WERI-Rb-1 (cell line): Measurements from ENCODE around the gene WFDC8.

Experiments used
- DNase-seq: peaks from one replicate; pipeline ENCODE4 v3.0.0-alpha.2; 2020
- H3K27ac ChIP-seq: fragments of 250-450 bp; sonication (Bioruptor Pico); 2 replicates; pipeline ENCODE4 v1.5.1; 2020; ENCODE audit warnings: mild to moderate bottlenecking, moderate library complexity
- H3K27me3 ChIP-seq: fragments of 250-450 bp; sonication (Bioruptor Pico); 2 replicates; pipeline ENCODE4 v1.5.1; 2021; ENCODE audit warnings: mild to moderate bottlenecking, low read depth, moderate library complexity; ENCODE audit not compliant: insufficient read depth, severe bottlenecking
- H3K36me3 ChIP-seq: fragments of 250-450 bp; sonication (Bioruptor Pico); 2 replicates; pipeline ENCODE4 v1.5.1; 2020; ENCODE audit warnings: mild to moderate bottlenecking, moderate library complexity
- H3K4me3 ChIP-seq: 2 replicates; pipeline ENCODE4 v1.5.1; 2011; ENCODE audit warnings: low read depth, mild to moderate bottlenecking, control low read depth, low read length
- H3K9me3 ChIP-seq: fragments of 250-450 bp; sonication (Bioruptor Pico); 2 replicates; pipeline ENCODE4 v1.5.1; 2021; ENCODE audit warnings: mild to moderate bottlenecking, moderate library complexity; ENCODE audit not compliant: severe bottlenecking
- CTCF ChIP-seq: IDR thresholded peaks from 2 replicates; pipeline ENCODE4 v1.5.1; 2011; ENCODE audit warnings: low read depth, mild to moderate bottlenecking, control low read depth, inconsistent platforms, low read length

WFDC8 gene

GRCh38 chr20:45545754-45546453, 33.2 kb downstream of the WFDC8 start:
- no peaks in the 10 kb centered on the region for H3K9me3 ChIP-seq
- TF ChIP-seq CTCF: peak; percentile 25; the same call in 1 of the 2 replicates
- H3K27ac ChIP-seq: no peak overlapping the region
- no peak overlapping the region for H3K4me3 ChIP-seq
- H3K36me3 ChIP-seq: no peaks in the 10 kb centered on the region
- no peak for DNase-seq
- peaks cover 3% of the 10 kb centered on the region for H3K27me3 ChIP-seq

- no peak for TF ChIP-seq CTCF
- Histone ChIP-seq H3K27ac (no peak overlapping the region), H3K9me3 (no peaks in the 10 kb centered on the region), H3K27me3 (peaks cover 3% of the 10 kb centered on the region), H3K4me3 (no peak overlapping the region), H3K36me3 (no peaks in the 10 kb centered on the region)
- no peak for DNase-seq
These were observed 33.7 kb downstream of the WFDC8 start for GRCh38 chr20:45545351-45545750.

GRCh38 chr20:45539382-45539781, 39.7 kb downstream of the WFDC8 start, which contains the start of gene WFDC6:
Gene WFDC6 (minus strand): TSS chr20:45539482. CDS start chr20:45539407, 75 bp downstream.
- Histone ChIP-seq H3K27me3 (no peaks in the 10 kb centered on the region), H3K36me3 (no peaks in the 10 kb centered on the region), H3K4me3 (no peak within 1 kb of the TSS), H3K27ac (no peak within 1 kb of the TSS), H3K9me3 (no peaks in the 10 kb centered on the region)
- no peak for DNase-seq
- TF ChIP-seq CTCF: no peak

- Histone ChIP-seq H3K9me3 (no peaks in the 10 kb centered on the region), H3K27ac (no peak overlapping the region), H3K4me3 (no peak overlapping the region), H3K36me3 (no peaks in the 10 kb centered on the region), H3K27me3 (no peaks in the 10 kb centered on the region)
- TF ChIP-seq CTCF: peak; percentile 41
- peak; percentile 12 for DNase-seq
These were observed 40.8 kb downstream of the WFDC8 start for GRCh38 chr20:45538209-45538799.

- Histone ChIP-seq H3K27ac (no peak overlapping the region), H3K9me3 (no peaks in the 10 kb centered on the region), H3K36me3 (no peaks in the 10 kb centered on the region), H3K4me3 (no peak overlapping the region), H3K27me3 (no peaks in the 10 kb centered on the region)
- DNase-seq: no peak
- no peak for TF ChIP-seq CTCF
These were observed 51.8 kb downstream of the WFDC8 start for GRCh38 chr20:45527294-45527693.

GRCh38 chr20:45523821-45524220, 55.3 kb downstream of the WFDC8 start:
- Histone ChIP-seq H3K27ac (no peak overlapping the region), H3K27me3 (no peaks in the 10 kb centered on the region), H3K9me3 (no peaks in the 10 kb centered on the region), H3K4me3 (no peak overlapping the region), H3K36me3 (no peaks in the 10 kb centered on the region)
- no peak for TF ChIP-seq CTCF
- no peak for DNase-seq
